HG02943 (cell line): ENCODE measurements around the gene BAIAP2L2.
"Not testable (repeated sequence)": the region's sequence is repeated elsewhere in the genome, so short reads cannot be mapped to it uniquely, and the experiment has no call there.

Source experiments
- ATAC-seq: cut with Tn5 transposase; IDR thresholded peaks from one replicate; pipeline ENCODE4 v1.9.1; 2021; ENCODE audit warnings: mild to moderate bottlenecking, low read depth, moderate library complexity; ENCODE audit not compliant: unreplicated experiment

Gene BAIAP2L2

GRCh38 chr22:38041760-38042487 lies 68.6 kb downstream of the BAIAP2L2 start:
- ATAC-seq = no peak

GRCh38 chr22:38040953-38041759 lies 69.3 kb downstream of the BAIAP2L2 start:
- no peak for ATAC-seq

- ATAC-seq = no peak
Measured at GRCh38 chr22:38038890-38039812, 71.3 kb downstream of the BAIAP2L2 start.

GRCh38 chr22:38038426-38038825 lies 72.1 kb downstream of the BAIAP2L2 start:
- no peak for ATAC-seq

- not testable (repeated sequence) for ATAC-seq
Measured at GRCh38 chr22:38037367-38038150, 72.9 kb downstream of the BAIAP2L2 start.

DNA sequence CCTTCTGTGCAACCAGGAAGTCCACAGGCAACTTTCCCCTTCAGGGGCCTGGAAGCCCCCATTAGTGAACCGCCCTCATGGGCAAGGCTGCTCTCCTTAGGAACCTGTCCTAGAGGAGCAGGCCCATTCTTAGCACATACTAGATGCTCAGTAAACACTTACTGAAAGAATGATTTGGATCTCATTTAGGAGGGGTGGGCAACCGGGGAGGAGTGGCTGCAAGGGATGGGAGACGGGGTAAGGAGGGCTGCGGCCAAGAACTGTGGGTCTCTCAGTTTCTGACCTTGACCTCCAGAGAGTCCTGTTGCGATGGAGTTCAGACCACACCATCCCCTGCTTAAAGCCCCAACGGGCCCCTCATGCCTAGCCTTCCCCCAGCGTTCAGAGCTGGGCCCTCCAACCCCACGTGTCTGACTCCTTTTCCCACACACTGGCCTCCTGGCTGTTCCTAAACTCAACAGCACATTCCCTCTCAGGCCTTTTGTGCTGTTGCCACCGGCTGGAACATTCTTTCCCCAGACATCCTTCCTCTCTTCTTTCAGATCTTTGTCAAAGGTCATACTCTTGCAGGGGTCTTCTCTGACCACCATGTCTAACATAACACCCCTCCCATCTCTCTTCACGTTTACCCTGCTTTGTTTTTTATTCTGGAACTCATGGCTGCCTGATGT lies 74.0 kb downstream of the BAIAP2L2 start:
- no peak for ATAC-seq

GRCh38 chr22:38035530-38035885 lies 75.0 kb downstream of the BAIAP2L2 start:
- no peak for ATAC-seq
